ACHN (cell line): ENCODE data around the gene GNG7.
A peak's percentile ranks its signal among the peaks of the same experiment; 100 is the strongest.

Source experiments
- DNase-seq: peaks from one replicate; pipeline ENCODE4 v3.0.0-alpha.2; 2015
- in situ Hi-C: cut with HindIII; loops from 2 replicates; pipeline ENCODE4 v1.10.0; 2017; ENCODE audit warnings: low sequenced_read_pairs, low pct_ligation_motif_present, low pct_unique_long_range_greater_than_20kb

The GNG7 gene

GRCh38 chr19:2728783-2729387 is 26.4 kb upstream of the GNG7 start:
- no peak for DNase-seq
- in situ Hi-C loops, result no loop called here

GRCh38 chr19:2727640-2727944 is 25.1 kb upstream of the GNG7 start:
- DNase-seq, result no peak

GRCh38 chr19:2726904-2727639 is 24.6 kb upstream of the GNG7 start:
- DNase-seq, result no peak

More at GRCh38 chr19:2727640-2727944, 25.1 kb upstream of the GNG7 start:
- in situ Hi-C loops, result no loop called here

GRCh38 chr19:2726160-2726855 is 23.8 kb upstream of the GNG7 start:
- in situ Hi-C loops, result no loop called here
- no peak for DNase-seq

More at GRCh38 chr19:2726904-2727639, 24.6 kb upstream of the GNG7 start:
- in situ Hi-C loops, result no loop called here

GRCh38 chr19:2724148-2724557 is 21.7 kb upstream of the GNG7 start:
- in situ Hi-C loops, result no loop called here
- DNase-seq, result no peak

- DNase-seq, result no peak
Observed at GRCh38 chr19:2723747-2724146, 21.3 kb upstream of the GNG7 start.

GRCh38 chr19:2723345-2723715 is 20.8 kb upstream of the GNG7 start:
- in situ Hi-C loops, result no loop called here

More at GRCh38 chr19:2723747-2724146, 21.3 kb upstream of the GNG7 start:
- in situ Hi-C loops, result no loop called here

GRCh38 chr19:2722541-2723344 is 20.2 kb upstream of the GNG7 start:
- DNase-seq, result peak; percentile 59
- in situ Hi-C loops, result no loop called here

More at GRCh38 chr19:2723345-2723715, 20.8 kb upstream of the GNG7 start:
- no peak for DNase-seq

- in situ Hi-C loops, result no loop called here
- no peak for DNase-seq
Observed at GRCh38 chr19:2721570-2722540, 19.4 kb upstream of the GNG7 start.

- in situ Hi-C loops, result no loop called here
- DNase-seq, result no peak
Observed at GRCh38 chr19:2720777-2721569, 18.5 kb upstream of the GNG7 start, which contains the start of gene DIRAS1. TSS of gene DIRAS1 (minus strand) at chr19:2721372. CDS start at chr19:2717806, 3,566 bp downstream.

- DNase-seq, result no peak
- in situ Hi-C loops, result no loop called here
Observed at GRCh38 chr19:2719920-2720776, 17.7 kb upstream of the GNG7 start.

GRCh38 chr19:2719232-2719735 is 16.8 kb upstream of the GNG7 start:
- in situ Hi-C loops, result no loop called here
- no peak for DNase-seq

- in situ Hi-C loops, result no loop called here
- no peak for DNase-seq
Observed at GRCh38 chr19:2717638-2718541, 15.4 kb upstream of the GNG7 start.

GRCh38 chr19:2716722-2717637 is 14.5 kb upstream of the GNG7 start:
- DNase-seq, result no peak
- in situ Hi-C loops, result no loop called here
